Measurements from ENCODE around the gene TRIM62.
A peak's percentile ranks its signal among the peaks of the same experiment; 100 is the strongest.

TRIM62 gene

GRCh38 chr1:33181921-33182341, at the start of gene TRIM62:
Gene TRIM62, minus strand, starts transcription at chr1:33182043. Its CDS starts 611 bp downstream, at chr1:33181432.
- peak; percentile 78 for DNase-seq (ENCODE audit: low read depth)

- peak; percentile 67 for DNase-seq (ENCODE audit: low read depth)
Observed at GRCh38 chr1:33231166-33231565, 49.3 kb upstream of the TRIM62 start.

GRCh38 chr1:33228935-33229487, 47.2 kb upstream of the TRIM62 start:
- DNase-seq (ENCODE audit: low read depth) = peak; percentile 98

- no peak for DNase-seq (ENCODE audit: low read depth)
Observed at GRCh38 chr1:33225586-33225985, 43.7 kb upstream of the TRIM62 start.

- no peak for DNase-seq (ENCODE audit: low read depth)
Observed at GRCh38 chr1:33224166-33224707, 42.4 kb upstream of the TRIM62 start.

GRCh38 chr1:33222381-33222780, 40.5 kb upstream of the TRIM62 start:
- DNase-seq (ENCODE audit: low read depth) = peak; percentile 80

GRCh38 chr1:33221385-33221758, 39.5 kb upstream of the TRIM62 start:
- DNase-seq (ENCODE audit: low read depth) = peak; percentile 93

GRCh38 chr1:33220676-33221384, 39.0 kb upstream of the TRIM62 start:
- peak; percentile 94 for DNase-seq (ENCODE audit: low read depth)

- peak; percentile 46 for DNase-seq (ENCODE audit: low read depth)
Observed at GRCh38 chr1:33219886-33220661, 38.2 kb upstream of the TRIM62 start.

- DNase-seq (ENCODE audit: low read depth) = no peak
Observed at GRCh38 chr1:33211972-33212371, 30.1 kb upstream of the TRIM62 start.

GRCh38 chr1:33206340-33206739, 24.5 kb upstream of the TRIM62 start:
- DNase-seq (ENCODE audit: low read depth) = no peak

- DNase-seq (ENCODE audit: low read depth) = peak; percentile 20
Observed at GRCh38 chr1:33195556-33195955, 13.7 kb upstream of the TRIM62 start.

- no peak for DNase-seq (ENCODE audit: low read depth)
Observed at GRCh38 chr1:33191731-33192275, 10.0 kb upstream of the TRIM62 start.

GRCh38 chr1:33190701-33191100, 8.9 kb upstream of the TRIM62 start:
- DNase-seq (ENCODE audit: low read depth) = no peak

GRCh38 chr1:33188572-33189275, 6.9 kb upstream of the TRIM62 start:
- peak; percentile 51 for DNase-seq (ENCODE audit: low read depth)

GRCh38 chr1:33186936-33187335, 5.1 kb upstream of the TRIM62 start:
- no peak for DNase-seq (ENCODE audit: low read depth)

- no peak for DNase-seq (ENCODE audit: low read depth)
Observed at GRCh38 chr1:33185541-33185940, 3.7 kb upstream of the TRIM62 start.

GRCh38 chr1:33183306-33183705, 1.5 kb upstream of the TRIM62 start:
- no peak for DNase-seq (ENCODE audit: low read depth)

- DNase-seq (ENCODE audit: low read depth) = no peak
Observed at GRCh38 chr1:33182896-33183295, 1.1 kb upstream of the TRIM62 start.

GRCh38 chr1:33182401-33182841, 578 bp upstream of the TRIM62 start:
- peak; percentile 61 for DNase-seq (ENCODE audit: low read depth)
